Smooth muscle cell (in vitro differentiated cells): Measurements from ENCODE around the gene CRPPA. TPM values are rescaled to one million over a fixed set of nuclear protein-coding genes. Genes with fewer than 3 reads are reported as not detected.

Source experiments
- DNase-seq: peaks from one replicate; lab custom pipeline; 2025; ENCODE audit not compliant: unreplicated experiment; lab: John Stamatoyannopoulos, UW
- H2AFZ ChIP-seq: fragments of 200-600 bp; sonication (generic); 2 replicates; pipeline ENCODE4 v1.6.0; 2016; ENCODE audit warnings: antibody characterized with exemption, low read depth, mild to moderate bottlenecking
- H3F3A ChIP-seq: fragments of 200-600 bp; sonication (generic); 2 replicates; pipeline ENCODE4 v1.6.0; 2017; ENCODE audit warnings: antibody characterized with exemption, low read depth
- H3K27ac ChIP-seq: fragments of 200-600 bp; sonication (generic); 2 replicates; pipeline ENCODE4 v1.5.1; 2016; ENCODE audit warnings: low read depth, mild to moderate bottlenecking
- H3K27me3 ChIP-seq: fragments of 200-600 bp; sonication (generic); 2 replicates; pipeline ENCODE4 v1.6.1; 2016; ENCODE audit warnings: low read depth, mild to moderate bottlenecking
- H3K36me3 ChIP-seq: fragments of 200-600 bp; sonication (generic); 2 replicates; pipeline ENCODE4 v1.5.1; 2016; ENCODE audit warnings: low read depth
- H3K4me1 ChIP-seq: fragments of 200-600 bp; sonication (generic); 2 replicates; pipeline ENCODE4 v1.5.1; 2016; ENCODE audit warnings: low read depth
- H3K4me2 ChIP-seq: fragments of 200-600 bp; sonication (generic); 2 replicates; pipeline ENCODE4 v1.6.0; 2016; ENCODE audit warnings: mild to moderate bottlenecking
- H3K4me3 ChIP-seq: fragments of 200-600 bp; sonication (generic); 2 replicates; pipeline ENCODE4 v1.5.1; 2016; ENCODE audit warnings: mild to moderate bottlenecking
- H3K79me2 ChIP-seq: fragments of 200-600 bp; sonication (generic); 2 replicates; pipeline ENCODE4 v1.6.0; 2016; ENCODE audit warnings: low read depth, mild to moderate bottlenecking
- H3K9ac ChIP-seq: fragments of 200-600 bp; sonication (generic); 2 replicates; pipeline ENCODE4 v1.6.0; 2016; ENCODE audit warnings: low read depth
- H3K9me3 ChIP-seq: fragments of 200-600 bp; sonication (generic); replicated peaks from 2 replicates; pipeline ENCODE4 v1.5.1; 2016; ENCODE audit warnings: low read depth
- H4K20me1 ChIP-seq: fragments of 200-600 bp; sonication (generic); 2 replicates; pipeline ENCODE4 v1.6.0; 2016; ENCODE audit warnings: low read depth
- WGBS: methylation state at CpG from one replicate; pipeline ENCODE4 v1.1.7; 2016; ENCODE audit warnings: low lambda C conversion rate; 5-methylcytosine and 5-hydroxymethylcytosine counted together
- polyA plus RNA-seq: library from polyadenylated mRNA; unstranded; fragments of >200 nt; fragmentation: Nextera tagmentation; extraction: Ambion mirVana; gene quantifications from 2 replicates; pipeline ENCODE4 v1.2.1, GENCODE V29; 2016
- total RNA-seq: library from RNA; depleted of rRNA; stranded (reverse); fragments of >200 nt; gene quantifications from 2 replicates; pipeline ENCODE4 v1.2.3, GENCODE V29; 2014
- TF ChIP-seq, protein P1 (sequence below): fragments of 200-600 bp; sonication (generic); IDR thresholded peaks from 2 replicates; pipeline ENCODE4 v1.5.1; 2017; ENCODE audit warnings: borderline replicate concordance, mild to moderate bottlenecking, antibody characterized with exemption; ENCODE audit not compliant: insufficient read depth, poor library complexity, severe bottlenecking

Gene CRPPA
- total and polyA plus RNA-seq, 2 experiments from 2014 or later, result 1.7 to 1.9 TPM

DNA sequence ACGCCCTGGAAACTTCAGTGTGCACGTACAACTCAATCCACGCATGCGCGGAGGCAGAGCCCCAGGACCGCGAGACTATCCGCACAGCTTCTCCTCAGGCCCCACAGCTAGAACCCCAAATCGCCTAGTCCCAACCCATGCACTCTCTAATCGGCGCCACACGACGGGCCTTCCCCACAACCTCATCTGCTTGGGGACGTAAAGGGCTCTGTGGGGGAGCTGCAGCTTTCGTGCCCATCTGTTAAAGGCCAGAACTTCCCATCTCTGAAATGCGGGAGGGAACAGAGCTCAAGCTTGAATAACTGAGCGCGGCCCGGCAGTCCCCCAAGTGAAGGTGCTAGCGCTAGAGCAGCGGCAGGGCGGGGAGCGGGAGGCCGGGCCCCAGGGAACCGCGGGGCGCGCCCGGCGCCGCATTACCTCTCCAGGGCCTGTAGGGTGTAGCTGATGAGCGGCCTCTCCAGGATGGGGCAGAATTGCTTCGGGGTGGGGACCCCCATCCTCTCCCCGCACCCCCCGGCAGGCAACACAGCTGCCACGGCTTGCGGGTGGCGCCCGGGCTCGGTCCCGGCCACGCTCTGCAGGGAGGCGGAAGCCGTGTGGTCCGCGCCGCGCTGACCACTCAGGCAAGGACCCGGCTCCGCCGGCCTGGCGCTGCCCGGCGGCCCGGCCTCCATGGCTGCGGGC, 547 bp downstream of the CRPPA start:
- peak overlapping the region; percentile 60 for H3K4me3 ChIP-seq
- H3K27me3 ChIP-seq, result no peaks in the 10 kb centered on the region
- H3K4me1 ChIP-seq, result peaks cover 7% of the 10 kb centered on the region
- no peaks in the 10 kb centered on the region for H4K20me1 ChIP-seq
- no peaks in the 10 kb centered on the region for H3F3A ChIP-seq
- no peaks in the 10 kb centered on the region for H3K9me3 ChIP-seq
- 3% methylated on average over 39 of the region's 56 CpGs for WGBS
- peak overlapping the region; percentile 91 for H2AFZ ChIP-seq
- peak overlapping the region; percentile 85 for H3K27ac ChIP-seq
- peak; percentile 74 for DNase-seq
- H3K79me2 ChIP-seq, result no peaks in the 10 kb centered on the region
- peak overlapping the region; percentile 85 for H3K4me2 ChIP-seq
- no peaks in the 10 kb centered on the region for H3K36me3 ChIP-seq
- peak overlapping the region; percentile 82 for H3K9ac ChIP-seq
- TF ChIP-seq, protein P1, sequence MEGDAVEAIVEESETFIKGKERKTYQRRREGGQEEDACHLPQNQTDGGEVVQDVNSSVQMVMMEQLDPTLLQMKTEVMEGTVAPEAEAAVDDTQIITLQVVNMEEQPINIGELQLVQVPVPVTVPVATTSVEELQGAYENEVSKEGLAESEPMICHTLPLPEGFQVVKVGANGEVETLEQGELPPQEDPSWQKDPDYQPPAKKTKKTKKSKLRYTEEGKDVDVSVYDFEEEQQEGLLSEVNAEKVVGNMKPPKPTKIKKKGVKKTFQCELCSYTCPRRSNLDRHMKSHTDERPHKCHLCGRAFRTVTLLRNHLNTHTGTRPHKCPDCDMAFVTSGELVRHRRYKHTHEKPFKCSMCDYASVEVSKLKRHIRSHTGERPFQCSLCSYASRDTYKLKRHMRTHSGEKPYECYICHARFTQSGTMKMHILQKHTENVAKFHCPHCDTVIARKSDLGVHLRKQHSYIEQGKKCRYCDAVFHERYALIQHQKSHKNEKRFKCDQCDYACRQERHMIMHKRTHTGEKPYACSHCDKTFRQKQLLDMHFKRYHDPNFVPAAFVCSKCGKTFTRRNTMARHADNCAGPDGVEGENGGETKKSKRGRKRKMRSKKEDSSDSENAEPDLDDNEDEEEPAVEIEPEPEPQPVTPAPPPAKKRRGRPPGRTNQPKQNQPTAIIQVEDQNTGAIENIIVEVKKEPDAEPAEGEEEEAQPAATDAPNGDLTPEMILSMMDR, result peak; percentile 30

DNA sequence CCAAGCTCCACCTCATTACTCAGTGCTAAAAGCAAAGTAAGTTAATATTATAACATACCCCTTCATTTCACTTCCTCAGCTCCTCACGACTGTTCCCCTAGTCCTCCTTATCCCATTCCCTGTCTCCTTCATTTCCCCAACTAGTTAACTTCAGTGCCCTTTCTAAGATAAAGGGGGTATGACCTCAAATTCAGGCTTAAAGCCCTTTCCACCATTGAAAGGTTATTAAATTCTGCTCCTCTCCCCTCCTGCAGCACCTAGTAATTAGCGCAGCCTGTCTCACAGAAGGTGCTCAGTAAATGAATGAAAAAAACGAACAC, 1.0 kb downstream of the CRPPA start:
- peak overlapping the region; percentile 60 for H3K4me3 ChIP-seq
- H3K9ac ChIP-seq, result peak overlapping the region; percentile 82
- WGBS, result 13% methylated on average over 3 of the region's 3 CpGs

DNA sequence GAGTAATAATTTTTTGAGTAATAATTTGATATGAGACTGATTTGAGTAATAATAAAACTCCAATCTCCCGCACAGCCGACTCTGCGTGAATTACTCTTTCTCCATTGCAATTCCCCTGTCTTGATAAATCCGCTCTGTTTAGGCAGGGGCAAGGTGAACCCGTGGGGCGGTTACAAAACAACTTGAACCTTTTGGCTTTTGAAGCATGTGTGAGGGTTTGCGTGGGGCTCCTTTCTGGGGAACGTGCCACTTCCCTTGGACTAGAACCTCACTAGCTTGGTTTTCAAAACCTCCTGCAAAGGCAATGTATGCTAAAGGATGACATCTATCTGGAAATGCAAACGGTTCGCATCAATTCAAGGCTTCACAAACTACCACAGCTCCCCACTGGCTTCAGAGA, 1.5 kb downstream of the CRPPA start:
- Histone ChIP-seq H2AFZ (peak overlapping the region; percentile 91), H3K4me1 (peaks cover 7% of the 10 kb centered on the region), H3K27ac (no peak overlapping the region), H3K9ac (peak overlapping the region; percentile 82), H3K36me3 (no peaks in the 10 kb centered on the region), H3K4me3 (peak overlapping the region; percentile 60), H3K79me2 (peaks cover 3% of the 10 kb centered on the region), H3F3A (no peaks in the 10 kb centered on the region), H3K9me3 (no peaks in the 10 kb centered on the region), H4K20me1 (no peaks in the 10 kb centered on the region), H3K27me3 (no peaks in the 10 kb centered on the region), H3K4me2 (peak overlapping the region; percentile 85)
- WGBS, result 84% methylated on average over 10 of the region's 10 CpGs
- TF ChIP-seq, protein P1, result no peak
- no peak for DNase-seq

More for the DNA sequence above, 1.0 kb downstream of the CRPPA start:
- Histone ChIP-seq H3K9me3 (no peaks in the 10 kb centered on the region), H3K4me2 (peak overlapping the region; percentile 85), H3F3A (no peaks in the 10 kb centered on the region), H3K79me2 (peaks cover 3% of the 10 kb centered on the region), H2AFZ (peak overlapping the region; percentile 91), H3K36me3 (no peaks in the 10 kb centered on the region), H3K27ac (peak overlapping the region; percentile 85), H3K27me3 (no peaks in the 10 kb centered on the region), H4K20me1 (no peaks in the 10 kb centered on the region), H3K4me1 (peaks cover 7% of the 10 kb centered on the region)
- DNase-seq, result no peak
- TF ChIP-seq, protein P1, result no peak

DNA sequence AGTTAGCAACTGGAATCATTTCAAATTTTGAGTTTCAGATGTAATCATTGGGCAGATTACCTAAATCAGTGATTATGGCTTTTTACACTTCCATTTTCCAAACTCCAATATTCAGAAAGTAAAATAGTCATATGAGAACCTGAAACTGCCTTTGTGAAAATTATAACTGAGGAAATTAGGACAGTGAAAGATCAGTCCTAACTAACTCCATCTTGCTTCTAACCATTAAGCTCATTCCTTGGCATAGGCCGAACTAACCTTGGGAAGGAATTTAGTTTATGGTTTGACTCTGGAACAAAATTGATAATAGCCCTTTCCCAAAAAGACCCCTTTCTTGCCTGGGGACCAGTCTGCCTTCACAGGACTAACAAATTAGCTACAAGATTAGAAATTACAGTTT, 2.2 kb downstream of the CRPPA start:
- Histone ChIP-seq H3F3A (no peaks in the 10 kb centered on the region), H4K20me1 (no peaks in the 10 kb centered on the region), H3K4me2 (no peak overlapping the region), H3K9ac (no peak overlapping the region), H3K4me3 (no peak overlapping the region), H2AFZ (no peak overlapping the region), H3K4me1 (peaks cover 7% of the 10 kb centered on the region), H3K36me3 (no peaks in the 10 kb centered on the region), H3K9me3 (no peaks in the 10 kb centered on the region), H3K27ac (no peak overlapping the region), H3K27me3 (no peaks in the 10 kb centered on the region), H3K79me2 (peaks cover 3% of the 10 kb centered on the region)
- TF ChIP-seq, protein P1, result no peak
- 100% methylated on average over 1 of the region's 1 CpG for WGBS
- no peak for DNase-seq
